Adipocyte (in vitro differentiated cells): ENCODE data around the gene MDM1.
A peak's percentile ranks its signal among the peaks of the same experiment; 100 is the strongest.

Experiments
- DNase-seq: peaks from one replicate; pipeline ENCODE4 v3.0.0-alpha.2; 2015; ENCODE audit warnings: low read depth
- H3K27me3 ChIP-seq: replicated peaks from 2 replicates; pipeline ENCODE4 v1.7.0; 2013; ENCODE audit warnings: mild to moderate bottlenecking, low read length, moderate library complexity; ENCODE audit not compliant: control insufficient read depth, insufficient read depth
- H3K36me3 ChIP-seq: 2 replicates; pipeline ENCODE4 v1.7.0; 2013; ENCODE audit warnings: low read length, mild to moderate bottlenecking, moderate library complexity; ENCODE audit not compliant: control insufficient read depth, insufficient read depth, severe bottlenecking
- H3K4me1 ChIP-seq: 2 replicates; pipeline ENCODE4 v1.7.0; 2013; ENCODE audit warnings: mild to moderate bottlenecking, low read length, moderate library complexity; ENCODE audit not compliant: control insufficient read depth, insufficient read depth
- H3K4me3 ChIP-seq: 2 replicates; pipeline ENCODE4 v1.7.0; 2013; ENCODE audit warnings: mild to moderate bottlenecking, low read length, moderate library complexity
- H3K9ac ChIP-seq: 2 replicates; pipeline ENCODE4 v1.7.0; 2013; ENCODE audit warnings: mild to moderate bottlenecking, low read length, moderate library complexity
- H3K9me3 ChIP-seq: 2 replicates; pipeline ENCODE4 v1.7.0; 2013; ENCODE audit warnings: mild to moderate bottlenecking, low read length, moderate library complexity; ENCODE audit not compliant: control insufficient read depth

Gene MDM1

DNA sequence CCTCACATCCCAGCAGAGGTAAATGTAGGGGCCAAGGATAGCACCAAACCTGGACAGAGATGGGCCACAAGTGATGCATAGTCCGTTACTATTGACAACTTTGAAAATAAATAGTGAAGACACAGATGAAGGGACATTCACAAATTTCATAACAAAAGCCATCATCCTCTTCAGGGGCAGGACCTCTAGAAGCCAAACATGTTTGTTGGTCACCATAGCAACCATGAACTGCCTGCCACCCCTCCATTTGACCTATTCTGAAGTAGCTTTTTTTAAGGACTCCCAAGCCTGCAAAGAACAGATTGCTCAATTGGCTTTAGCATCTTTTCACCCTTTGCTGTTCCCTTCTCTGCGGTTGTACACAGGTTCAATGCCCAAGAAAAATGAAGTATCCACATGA lies 35.7 kb upstream of the MDM1 start:
- no peaks in the 10 kb centered on the region for H3K9me3 ChIP-seq
- DNase-seq = no peak
- peaks cover 21% of the 10 kb centered on the region for H3K4me1 ChIP-seq
- no peaks in the 10 kb centered on the region for H3K36me3 ChIP-seq
- H3K9ac ChIP-seq = no peak overlapping the region
- no peaks in the 10 kb centered on the region for H3K27me3 ChIP-seq
- H3K4me3 ChIP-seq = no peak overlapping the region

DNA sequence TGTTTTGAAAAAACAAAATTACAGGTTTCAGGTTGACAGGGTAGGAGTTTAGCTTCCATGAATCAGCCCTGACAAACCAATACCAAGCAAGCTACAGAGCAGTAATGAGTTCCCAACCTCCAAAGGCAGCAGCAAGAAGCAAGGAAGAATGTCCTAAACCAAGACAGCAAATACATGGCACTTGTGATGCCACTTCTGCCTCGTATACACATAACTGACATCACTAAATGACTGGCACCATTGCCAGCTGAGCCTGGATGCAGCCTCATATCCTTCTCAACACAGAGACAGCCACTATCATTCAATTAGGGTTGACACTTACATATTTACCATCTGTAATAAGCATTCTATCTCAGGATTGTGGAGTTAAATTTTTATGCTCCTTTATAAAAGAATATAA lies 35.0 kb upstream of the MDM1 start:
- no peak overlapping the region for H3K9ac ChIP-seq
- no peaks in the 10 kb centered on the region for H3K9me3 ChIP-seq
- H3K27me3 ChIP-seq = no peaks in the 10 kb centered on the region
- peaks cover 21% of the 10 kb centered on the region for H3K4me1 ChIP-seq
- H3K36me3 ChIP-seq = no peaks in the 10 kb centered on the region
- H3K4me3 ChIP-seq = no peak overlapping the region
- DNase-seq = no peak

DNA sequence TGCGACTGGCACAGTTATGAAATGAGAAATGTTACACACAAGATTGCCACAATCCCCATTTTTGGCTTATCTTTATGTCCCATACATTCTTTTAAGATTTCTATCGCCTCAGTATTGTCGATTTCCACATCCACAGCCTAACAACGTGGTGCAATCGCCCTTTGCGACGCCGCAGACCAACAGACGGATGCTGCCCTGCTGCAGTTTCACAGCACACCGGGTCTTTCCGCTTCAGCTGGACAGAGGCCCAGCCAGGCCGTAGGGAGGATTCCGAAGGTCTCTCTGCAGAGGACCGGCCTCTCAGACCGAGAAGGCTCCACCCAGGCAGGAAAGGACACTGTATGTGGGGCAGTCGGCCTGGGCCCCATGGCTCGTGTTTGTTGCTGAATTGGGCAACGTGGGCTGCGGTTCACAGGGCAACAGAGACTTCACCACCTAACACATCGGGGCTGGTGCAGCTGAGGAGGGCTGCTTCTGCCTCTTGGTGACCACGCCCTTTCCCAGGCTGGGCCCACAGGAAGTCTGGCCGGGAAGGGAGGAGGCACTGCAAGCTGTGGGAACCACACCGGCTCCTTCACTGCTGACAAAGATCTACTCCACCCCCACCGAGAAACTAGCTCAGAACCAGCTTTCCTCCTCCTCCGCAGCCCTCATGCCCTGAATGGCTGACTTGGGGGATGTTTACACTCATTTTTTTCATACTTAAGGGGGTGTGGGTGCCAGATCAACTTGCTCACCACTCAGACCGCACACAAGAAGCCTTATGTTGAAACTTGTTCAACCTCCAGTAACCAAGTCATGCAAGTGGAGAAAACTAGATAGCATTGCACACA lies 32.9 kb upstream of the MDM1 start:
- H3K9me3 ChIP-seq = no peaks in the 10 kb centered on the region
- no peaks in the 10 kb centered on the region for H3K27me3 ChIP-seq
- H3K9ac ChIP-seq = peak overlapping the region; percentile 62
- DNase-seq = peak; percentile 97
- peaks cover 22% of the 10 kb centered on the region for H3K4me1 ChIP-seq
- no peaks in the 10 kb centered on the region for H3K36me3 ChIP-seq
- peak overlapping the region; percentile 67 for H3K4me3 ChIP-seq

DNA sequence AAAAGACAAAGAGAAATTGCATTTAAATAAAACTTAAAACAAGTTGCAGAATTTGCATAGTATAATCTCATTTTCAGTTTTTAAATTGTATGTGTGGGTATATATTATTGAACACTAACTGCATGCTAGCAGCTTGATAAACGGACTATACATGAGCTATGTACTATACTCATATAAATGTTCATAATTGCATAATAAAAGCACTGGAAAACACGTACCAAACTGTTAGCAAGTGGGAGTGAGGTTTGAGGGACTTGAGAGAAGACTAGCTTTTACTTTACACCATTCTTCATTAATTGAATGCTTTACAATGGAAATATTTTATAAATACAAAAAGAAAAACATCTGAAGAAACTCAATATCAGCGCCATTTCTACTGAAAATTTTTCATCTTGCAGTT lies 32.2 kb upstream of the MDM1 start:
- no peaks in the 10 kb centered on the region for H3K36me3 ChIP-seq
- H3K9me3 ChIP-seq = no peaks in the 10 kb centered on the region
- peak overlapping the region; percentile 62 for H3K9ac ChIP-seq
- no peak for DNase-seq
- peaks cover 29% of the 10 kb centered on the region for H3K4me1 ChIP-seq
- H3K4me3 ChIP-seq = peak overlapping the region; percentile 67
- H3K27me3 ChIP-seq = no peaks in the 10 kb centered on the region

DNA sequence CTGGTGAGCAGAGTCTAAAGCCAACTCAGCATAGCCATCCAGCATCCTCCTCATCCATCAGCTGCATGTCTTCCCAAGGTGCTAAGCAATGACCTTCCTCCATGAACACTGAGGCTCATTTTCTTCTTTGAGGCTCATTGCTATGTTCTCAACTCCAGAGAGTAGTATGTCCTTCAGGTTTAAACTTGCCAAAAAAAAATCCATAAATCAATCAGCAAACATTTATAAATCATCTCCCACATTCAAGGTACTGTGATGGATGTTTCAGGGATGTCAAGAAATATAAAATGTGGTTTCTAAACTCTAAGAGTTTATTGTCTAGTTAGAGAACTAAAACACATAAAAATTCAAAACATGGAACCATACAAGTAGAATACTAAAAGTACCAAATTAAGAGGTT lies 29.8 kb upstream of the MDM1 start:
- no peaks in the 10 kb centered on the region for H3K27me3 ChIP-seq
- H3K9ac ChIP-seq = no peak overlapping the region
- no peaks in the 10 kb centered on the region for H3K36me3 ChIP-seq
- H3K9me3 ChIP-seq = no peaks in the 10 kb centered on the region
- no peak overlapping the region for H3K4me3 ChIP-seq
- peaks cover 26% of the 10 kb centered on the region for H3K4me1 ChIP-seq
- DNase-seq = no peak

DNA sequence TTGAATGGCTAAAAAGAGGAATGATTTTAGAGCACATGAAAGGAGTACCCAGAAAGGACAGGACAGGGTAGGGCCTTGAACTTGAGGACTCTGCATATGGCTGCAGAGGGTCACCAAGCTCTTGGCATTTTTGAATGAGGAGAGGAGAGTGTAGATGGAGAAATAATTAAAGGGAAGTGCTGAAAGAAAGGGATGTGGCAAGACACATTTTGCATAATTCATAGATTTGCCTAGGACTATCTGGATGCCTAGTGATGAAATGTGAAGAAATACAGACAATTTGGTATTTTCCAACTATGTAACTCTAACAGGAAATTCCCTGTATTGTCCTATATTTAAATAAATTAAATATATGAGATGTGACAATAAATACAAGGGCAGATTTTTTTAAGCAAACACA lies 27.5 kb upstream of the MDM1 start:
- DNase-seq = peak; percentile 71
- H3K4me3 ChIP-seq = no peak overlapping the region
- peaks cover 21% of the 10 kb centered on the region for H3K4me1 ChIP-seq
- no peaks in the 10 kb centered on the region for H3K9me3 ChIP-seq
- peak overlapping the region; percentile 32 for H3K9ac ChIP-seq
- H3K36me3 ChIP-seq = no peaks in the 10 kb centered on the region
- H3K27me3 ChIP-seq = no peaks in the 10 kb centered on the region

DNA sequence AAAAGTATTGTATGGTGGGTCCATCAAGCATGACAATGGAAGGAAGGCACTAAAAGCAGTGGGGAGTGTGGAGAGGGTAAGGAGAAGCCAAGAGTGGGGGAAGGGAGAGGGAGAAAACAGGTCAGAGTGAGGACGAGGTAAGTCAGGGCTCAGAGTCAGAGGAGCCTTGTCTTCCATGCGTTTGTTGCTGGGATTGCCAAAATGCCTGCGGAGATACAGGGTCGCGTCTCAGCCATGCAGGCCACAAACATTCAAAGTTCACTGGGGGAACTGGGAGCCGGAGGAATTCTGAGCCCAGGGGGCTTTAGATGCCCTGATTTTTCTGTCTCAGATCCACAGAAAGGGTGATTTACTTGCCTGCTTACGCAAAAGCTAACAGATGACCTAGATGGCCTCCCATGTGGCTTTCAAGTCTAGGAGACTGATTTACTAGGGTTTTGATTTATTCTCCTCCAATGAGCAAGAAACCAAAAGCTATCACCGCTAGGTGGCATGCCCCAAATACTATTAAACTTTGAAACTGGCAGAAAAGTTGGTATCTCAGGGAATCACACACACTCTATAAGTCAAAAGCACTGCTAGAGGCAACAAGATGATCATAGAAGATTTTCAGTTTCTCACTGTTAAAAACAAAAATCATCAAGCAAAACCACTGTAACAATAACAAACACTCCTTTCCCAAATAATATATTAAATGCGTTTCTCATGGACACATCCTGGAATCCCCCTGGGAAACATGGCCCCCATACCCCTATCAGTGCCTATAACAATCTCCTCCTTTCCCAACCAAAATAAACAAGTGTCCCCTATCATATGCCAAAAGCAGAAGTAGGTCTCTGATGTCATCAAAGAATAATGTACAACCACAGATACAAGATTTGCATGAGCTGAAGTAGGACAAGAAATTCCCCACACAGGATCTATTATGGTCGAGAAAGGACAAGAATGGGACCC lies 26.6 kb upstream of the MDM1 start:
- Histone ChIP-seq H3K27me3 (no peaks in the 10 kb centered on the region), H3K36me3 (no peaks in the 10 kb centered on the region), H3K9me3 (no peaks in the 10 kb centered on the region), H3K4me1 (peaks cover 17% of the 10 kb centered on the region), H3K9ac (peak overlapping the region; percentile 50), H3K4me3 (no peak overlapping the region)
- peak; percentile 94 for DNase-seq

DNA sequence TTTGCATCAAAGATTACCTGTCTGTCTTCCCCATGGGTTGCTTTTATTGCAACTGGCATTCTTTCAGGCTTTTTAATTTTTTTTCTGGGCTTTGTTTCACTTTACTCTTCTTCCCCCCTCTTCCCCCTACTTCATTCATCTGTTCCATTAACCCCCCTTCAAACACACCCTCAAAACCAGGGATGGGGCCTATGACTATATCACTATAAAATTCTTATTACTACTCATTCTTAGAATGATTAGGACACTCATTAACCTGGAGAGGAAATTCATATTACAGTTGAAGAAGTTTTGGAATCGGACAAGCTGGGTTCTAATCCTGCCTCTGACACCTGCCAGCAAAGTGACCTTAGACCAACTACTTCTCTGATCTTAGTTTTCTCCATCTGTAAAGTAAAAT lies 24.8 kb upstream of the MDM1 start:
- no peaks in the 10 kb centered on the region for H3K36me3 ChIP-seq
- H3K4me1 ChIP-seq = peaks cover 17% of the 10 kb centered on the region
- H3K27me3 ChIP-seq = no peaks in the 10 kb centered on the region
- no peak overlapping the region for H3K9ac ChIP-seq
- no peaks in the 10 kb centered on the region for H3K9me3 ChIP-seq
- H3K4me3 ChIP-seq = no peak overlapping the region
- DNase-seq = no peak

DNA sequence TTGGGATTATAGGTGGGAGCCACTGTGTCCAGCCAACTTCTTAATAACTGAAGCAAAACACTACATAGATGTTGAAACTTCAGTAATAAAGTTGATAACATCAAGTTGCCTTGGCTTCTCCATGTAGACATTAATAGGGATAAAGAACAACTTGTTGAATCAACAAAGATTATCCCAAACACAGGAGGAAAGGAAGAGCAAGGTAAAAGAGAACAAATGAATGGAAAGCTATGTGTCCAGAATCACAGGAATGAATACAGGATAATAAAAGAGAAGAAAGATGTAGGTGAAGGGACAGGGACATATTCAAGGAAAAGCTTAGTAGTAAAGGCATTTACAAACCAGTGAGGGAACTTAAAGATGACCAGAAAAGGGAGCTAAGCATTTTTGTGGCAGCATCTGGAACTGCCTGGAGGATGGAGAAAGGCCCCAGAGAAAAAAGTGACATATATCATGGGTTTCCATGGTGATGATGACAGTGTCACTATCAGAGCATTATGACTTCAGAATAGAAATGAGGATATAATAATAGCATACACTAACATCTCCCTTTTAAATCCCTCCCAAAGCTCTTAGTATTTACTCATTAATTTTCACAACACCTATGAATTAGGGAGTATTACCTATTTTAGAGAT lies 24.0 kb upstream of the MDM1 start:
- Histone ChIP-seq H3K27me3 (no peaks in the 10 kb centered on the region), H3K4me3 (no peak overlapping the region), H3K4me1 (peaks cover 17% of the 10 kb centered on the region), H3K9me3 (no peaks in the 10 kb centered on the region), H3K9ac (no peak overlapping the region), H3K36me3 (no peaks in the 10 kb centered on the region)
- no peak for DNase-seq

DNA sequence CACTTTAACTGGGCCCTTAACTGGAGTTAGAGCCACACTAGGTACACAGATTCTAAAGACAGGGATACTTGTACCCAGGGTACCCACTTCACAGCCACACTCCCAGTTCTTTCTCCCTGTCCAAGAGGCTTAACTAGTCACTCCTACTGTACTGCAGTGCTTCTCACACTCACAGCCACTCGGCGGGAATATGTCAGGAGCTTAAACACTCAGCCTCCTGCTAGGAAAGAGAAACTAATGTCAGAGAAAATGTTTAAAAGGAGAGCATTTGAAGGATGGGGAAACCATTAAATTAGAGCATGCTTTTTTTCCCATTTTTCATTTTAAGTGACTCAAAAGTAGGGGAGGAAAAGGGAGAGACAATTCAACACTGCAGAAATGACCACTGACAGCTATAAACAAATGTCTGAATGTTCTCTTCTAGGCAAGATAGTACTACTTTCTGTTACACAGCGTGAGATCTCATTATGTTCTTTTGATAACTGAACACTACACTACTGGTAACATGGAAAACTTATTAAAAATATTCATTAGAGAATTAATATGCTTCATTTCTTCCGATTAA lies 22.9 kb upstream of the MDM1 start:
- Histone ChIP-seq H3K27me3 (no peaks in the 10 kb centered on the region), H3K4me3 (no peak overlapping the region), H3K9me3 (no peaks in the 10 kb centered on the region), H3K36me3 (no peaks in the 10 kb centered on the region), H3K4me1 (peaks cover 26% of the 10 kb centered on the region), H3K9ac (no peak overlapping the region)
- no peak for DNase-seq

DNA sequence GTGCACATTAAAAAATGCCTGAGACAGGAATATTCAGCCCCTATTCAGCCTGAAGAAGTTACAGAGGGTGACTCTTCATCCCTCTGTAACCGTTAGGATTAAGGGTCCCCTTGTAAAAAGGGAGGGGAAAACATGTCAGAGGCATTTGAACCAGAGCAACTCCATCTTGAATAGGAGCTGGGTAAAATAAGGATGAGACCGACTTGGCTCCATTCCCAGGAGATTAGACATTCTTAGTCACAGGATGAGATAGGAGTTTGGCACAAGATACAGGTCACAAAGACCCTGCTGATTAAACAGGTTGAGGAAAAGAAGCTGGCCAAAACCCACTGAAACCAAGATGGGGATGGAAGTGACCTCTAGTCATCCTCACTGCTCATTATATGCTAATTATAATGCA lies 19.9 kb upstream of the MDM1 start:
- no peaks in the 10 kb centered on the region for H3K36me3 ChIP-seq
- no peak for DNase-seq

More for the DNA sequence above, 19.9 kb upstream of the MDM1 start:
- Histone ChIP-seq H3K4me1 (peaks cover 29% of the 10 kb centered on the region), H3K9ac (no peak overlapping the region), H3K4me3 (no peak overlapping the region), H3K9me3 (no peaks in the 10 kb centered on the region), H3K27me3 (no peaks in the 10 kb centered on the region)
